ENCODE measurements around the gene KCNIP4.

Gene KCNIP4

DNA sequence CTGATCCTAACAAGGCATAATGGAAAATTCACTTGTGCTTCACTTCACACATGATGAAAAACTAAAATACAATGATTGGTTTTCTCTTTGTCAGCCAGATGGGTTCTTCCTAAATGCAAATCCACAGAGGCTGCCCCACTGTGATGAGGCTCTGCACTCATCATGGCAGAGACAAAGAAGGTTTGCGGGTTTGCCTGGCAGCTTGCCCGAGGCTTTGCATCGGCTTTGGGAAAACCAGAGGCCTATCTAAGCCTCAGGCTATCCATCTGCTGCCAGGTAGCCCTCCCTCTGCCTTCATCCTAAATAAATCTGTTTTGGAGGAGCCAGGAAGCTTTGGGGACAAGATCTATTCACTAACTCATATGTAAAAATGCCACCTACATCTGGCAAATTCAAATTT is 1004.1 kb downstream of the KCNIP4 start:
- Histone ChIP-seq H3K4me3 (ENCODE audit: insufficient read length, low read depth) (no peak overlapping the region), H3K36me3 (ENCODE audit: insufficient read depth, insufficient read length, low read length) (no peaks in the 10 kb centered on the region), H3K27me3 (ENCODE audit: insufficient read depth, insufficient read length) (no peaks in the 10 kb centered on the region), H3K4me1 (ENCODE audit: insufficient read depth, insufficient read length) (no peaks in the 10 kb centered on the region), H3K9me3 (ENCODE audit: insufficient read depth, low read length) (no peaks in the 10 kb centered on the region), H3K9ac (ENCODE audit: insufficient read length, low read depth) (no peak overlapping the region)
- no peak for DNase-seq (ENCODE audit: low read depth, low spot score)
- TF ChIP-seq YY1 (IDR thresholded peaks at IDR 0.05; ENCODE audit: insufficient read depth, insufficient read length): no peak
- TF ChIP-seq SUZ12 (IDR thresholded peaks at IDR 0.05; ENCODE audit: extremely low read depth, insufficient read depth, insufficient read length): no peak
- TF ChIP-seq ZNF274 (IDR thresholded peaks at IDR 0.05; ENCODE audit: low read depth, low read length): no peak

DNA sequence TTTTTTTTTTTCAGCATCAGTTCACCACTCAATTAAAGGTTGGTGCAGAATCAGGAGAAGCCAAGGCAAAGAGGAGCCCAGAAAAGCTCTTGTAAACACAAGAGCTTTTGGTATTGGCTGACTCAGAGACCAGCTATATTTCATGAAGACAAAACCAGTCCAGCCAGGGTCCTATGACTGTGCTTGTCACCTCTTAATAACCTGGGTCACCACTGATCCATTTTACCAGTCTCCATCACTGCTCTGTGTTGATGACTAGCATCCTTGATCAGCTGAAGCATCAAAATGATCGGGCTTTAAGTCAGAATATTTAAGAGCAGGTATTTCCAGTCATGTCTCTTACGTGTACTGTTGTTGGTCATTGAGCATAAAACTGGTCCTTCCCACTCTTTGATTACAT is 1010.4 kb downstream of the KCNIP4 start:
- H3K4me3 ChIP-seq (ENCODE audit: insufficient read length, low read depth): no peak overlapping the region
- H3K9me3 ChIP-seq (ENCODE audit: insufficient read depth, low read length): no peaks in the 10 kb centered on the region
- H3K9ac ChIP-seq (ENCODE audit: insufficient read length, low read depth): no peak overlapping the region
- no peaks in the 10 kb centered on the region for H3K36me3 ChIP-seq (ENCODE audit: insufficient read depth, insufficient read length, low read length)
- no peak for DNase-seq (ENCODE audit: low read depth, low spot score)
- TF ChIP-seq SUZ12 (IDR thresholded peaks at IDR 0.05; ENCODE audit: extremely low read depth, insufficient read depth, insufficient read length) (no peak), ZNF274 (IDR thresholded peaks at IDR 0.05; ENCODE audit: low read depth, low read length) (no peak), YY1 (IDR thresholded peaks at IDR 0.05; ENCODE audit: insufficient read depth, insufficient read length) (no peak)
- H3K4me1 ChIP-seq (ENCODE audit: insufficient read depth, insufficient read length): no peaks in the 10 kb centered on the region
- H3K27me3 ChIP-seq (ENCODE audit: insufficient read depth, insufficient read length): no peaks in the 10 kb centered on the region

DNA sequence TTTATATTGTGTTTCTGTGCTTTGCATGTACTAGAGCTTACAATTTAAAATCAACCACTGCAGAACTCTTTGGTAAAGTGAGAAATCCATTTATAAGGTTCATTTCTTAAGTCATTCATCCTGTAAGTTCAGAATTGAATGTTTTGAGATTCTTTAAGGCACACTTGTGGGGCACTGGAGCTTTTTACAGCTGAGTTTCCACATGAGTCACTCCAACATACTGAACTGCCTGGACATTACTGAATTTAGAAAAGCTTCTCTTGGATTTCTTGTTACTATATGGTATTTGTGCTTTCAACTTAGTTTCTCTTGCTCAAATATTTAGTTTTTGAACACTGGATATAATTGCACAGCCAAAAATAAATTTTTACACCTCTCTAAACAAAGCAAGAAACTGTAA is 1022.0 kb downstream of the KCNIP4 start:
- TF ChIP-seq ZNF274 (IDR thresholded peaks at IDR 0.05; ENCODE audit: low read depth, low read length) (no peak), SUZ12 (IDR thresholded peaks at IDR 0.05; ENCODE audit: extremely low read depth, insufficient read depth, insufficient read length) (no peak), YY1 (IDR thresholded peaks at IDR 0.05; ENCODE audit: insufficient read depth, insufficient read length) (no peak)
- Histone ChIP-seq H3K9me3 (ENCODE audit: insufficient read depth, low read length) (no peaks in the 10 kb centered on the region), H3K9ac (ENCODE audit: insufficient read length, low read depth) (no peak overlapping the region), H3K27me3 (ENCODE audit: insufficient read depth, insufficient read length) (no peaks in the 10 kb centered on the region), H3K4me3 (ENCODE audit: insufficient read length, low read depth) (no peak overlapping the region), H3K36me3 (ENCODE audit: insufficient read depth, insufficient read length, low read length) (no peaks in the 10 kb centered on the region), H3K4me1 (ENCODE audit: insufficient read depth, insufficient read length) (no peaks in the 10 kb centered on the region)
- no peak for DNase-seq (ENCODE audit: low read depth, low spot score)

DNA sequence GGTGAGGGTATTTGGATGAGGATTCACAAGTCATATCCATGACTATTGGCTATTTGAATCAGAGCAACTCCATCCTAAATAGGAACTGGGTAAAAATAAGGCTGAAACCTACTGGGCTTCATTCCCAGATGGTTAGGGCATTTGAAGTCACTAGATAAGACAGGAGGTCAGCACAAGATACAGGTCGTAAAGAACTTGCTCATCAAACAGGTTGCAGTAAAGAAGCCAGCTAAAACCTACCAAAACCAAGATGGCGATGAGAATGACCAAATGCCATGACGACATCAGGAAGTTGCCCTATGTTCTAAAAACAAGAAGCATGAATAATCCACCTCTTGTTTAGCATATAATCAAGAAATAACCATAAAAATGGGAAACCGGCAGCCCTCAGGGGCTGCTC is 1023.4 kb downstream of the KCNIP4 start:
- H3K27me3 ChIP-seq (ENCODE audit: insufficient read depth, insufficient read length): no peaks in the 10 kb centered on the region

DNA sequence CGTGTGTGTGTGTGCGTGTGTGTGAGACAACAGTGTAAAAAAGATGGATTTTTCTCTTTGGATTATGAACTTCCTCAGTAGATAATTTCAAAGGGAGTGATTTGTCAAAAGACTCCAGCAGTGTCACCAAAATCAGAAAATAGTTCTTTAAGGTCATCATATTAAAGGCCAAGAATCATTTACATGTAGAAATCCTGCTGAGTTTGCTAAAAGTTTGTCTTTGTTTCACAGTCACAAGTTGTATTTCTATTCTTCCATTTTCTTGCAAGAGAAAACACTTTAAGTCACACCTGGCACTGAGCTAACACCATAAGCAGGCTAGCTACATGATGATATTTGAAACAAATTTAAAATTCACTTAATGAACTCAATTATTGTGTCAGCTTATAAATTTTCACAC is 1025.6 kb downstream of the KCNIP4 start:
- no peaks in the 10 kb centered on the region for H3K9me3 ChIP-seq (ENCODE audit: insufficient read depth, low read length)
- no peaks in the 10 kb centered on the region for H3K27me3 ChIP-seq (ENCODE audit: insufficient read depth, insufficient read length)
- H3K9ac ChIP-seq (ENCODE audit: insufficient read length, low read depth): no peak overlapping the region
- H3K4me1 ChIP-seq (ENCODE audit: insufficient read depth, insufficient read length): no peaks in the 10 kb centered on the region
- no peaks in the 10 kb centered on the region for H3K36me3 ChIP-seq (ENCODE audit: insufficient read depth, insufficient read length, low read length)
- no peak overlapping the region for H3K4me3 ChIP-seq (ENCODE audit: insufficient read length, low read depth)
- TF ChIP-seq SUZ12 (IDR thresholded peaks at IDR 0.05; ENCODE audit: extremely low read depth, insufficient read depth, insufficient read length) (no peak), ZNF274 (IDR thresholded peaks at IDR 0.05; ENCODE audit: low read depth, low read length) (no peak), YY1 (IDR thresholded peaks at IDR 0.05; ENCODE audit: insufficient read depth, insufficient read length) (no peak)
- DNase-seq (ENCODE audit: low read depth, low spot score): no peak

More for the DNA sequence above, 1023.4 kb downstream of the KCNIP4 start:
- TF ChIP-seq YY1 (IDR thresholded peaks at IDR 0.05; ENCODE audit: insufficient read depth, insufficient read length) (no peak), SUZ12 (IDR thresholded peaks at IDR 0.05; ENCODE audit: extremely low read depth, insufficient read depth, insufficient read length) (no peak), ZNF274 (IDR thresholded peaks at IDR 0.05; ENCODE audit: low read depth, low read length) (no peak)
- Histone ChIP-seq H3K4me3 (ENCODE audit: insufficient read length, low read depth) (no peak overlapping the region), H3K9me3 (ENCODE audit: insufficient read depth, low read length) (no peaks in the 10 kb centered on the region), H3K9ac (ENCODE audit: insufficient read length, low read depth) (no peak overlapping the region), H3K4me1 (ENCODE audit: insufficient read depth, insufficient read length) (no peaks in the 10 kb centered on the region), H3K36me3 (ENCODE audit: insufficient read depth, insufficient read length, low read length) (no peaks in the 10 kb centered on the region)
- DNase-seq (ENCODE audit: low read depth, low spot score): no peak

DNA sequence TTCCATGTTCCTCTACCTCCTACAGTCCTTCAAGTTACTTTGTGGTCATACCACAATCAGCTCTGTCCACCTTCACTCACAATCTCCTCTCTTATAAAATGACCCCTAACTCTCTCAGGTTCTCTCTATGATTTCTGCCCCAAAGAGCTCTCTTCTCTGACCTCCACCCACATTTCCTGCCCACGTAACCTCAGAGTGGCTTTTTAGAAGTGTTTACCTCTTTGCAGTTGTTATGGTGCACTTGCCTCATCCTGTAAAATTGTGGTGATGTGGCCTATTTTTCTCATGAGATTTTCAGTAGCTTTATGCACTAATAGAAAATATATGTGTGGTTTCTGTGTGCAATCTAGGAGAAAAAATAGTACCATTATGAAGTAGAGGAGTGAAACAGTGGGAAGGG is 1032.5 kb downstream of the KCNIP4 start:
- Histone ChIP-seq H3K4me3 (ENCODE audit: insufficient read length, low read depth) (no peak overlapping the region), H3K36me3 (ENCODE audit: insufficient read depth, insufficient read length, low read length) (no peaks in the 10 kb centered on the region), H3K9ac (ENCODE audit: insufficient read length, low read depth) (no peak overlapping the region), H3K27me3 (ENCODE audit: insufficient read depth, insufficient read length) (no peaks in the 10 kb centered on the region), H3K4me1 (ENCODE audit: insufficient read depth, insufficient read length) (no peaks in the 10 kb centered on the region), H3K9me3 (ENCODE audit: insufficient read depth, low read length) (no peaks in the 10 kb centered on the region)
- DNase-seq (ENCODE audit: low read depth, low spot score): no peak
- TF ChIP-seq YY1 (IDR thresholded peaks at IDR 0.05; ENCODE audit: insufficient read depth, insufficient read length): no peak
- no peak for TF ChIP-seq SUZ12 (IDR thresholded peaks at IDR 0.05; ENCODE audit: extremely low read depth, insufficient read depth, insufficient read length)
- no peak for TF ChIP-seq ZNF274 (IDR thresholded peaks at IDR 0.05; ENCODE audit: low read depth, low read length)

DNA sequence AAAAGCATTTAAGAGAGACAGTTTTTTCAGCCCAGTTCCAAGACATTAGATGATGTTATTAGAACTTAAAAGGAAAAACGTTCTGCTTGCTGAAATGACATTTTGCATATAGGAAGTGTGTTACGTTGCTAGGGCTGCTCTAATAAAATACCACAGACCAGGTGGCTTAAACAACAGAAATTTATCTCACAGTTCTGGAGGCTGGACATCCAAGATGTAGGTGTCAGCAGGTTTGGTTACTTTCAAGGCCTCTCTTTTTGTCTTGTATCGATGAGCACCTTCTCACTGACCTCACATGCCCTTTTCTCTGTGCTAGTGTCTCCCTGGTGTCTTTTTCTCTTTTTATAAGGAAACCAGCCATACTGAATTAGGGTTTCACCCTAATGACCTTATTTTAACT is 1043.6 kb downstream of the KCNIP4 start:
- no peak overlapping the region for H3K4me3 ChIP-seq (ENCODE audit: insufficient read length, low read depth)
- TF ChIP-seq YY1 (IDR thresholded peaks at IDR 0.05; ENCODE audit: insufficient read depth, insufficient read length) (no peak), SUZ12 (IDR thresholded peaks at IDR 0.05; ENCODE audit: extremely low read depth, insufficient read depth, insufficient read length) (no peak), ZNF274 (IDR thresholded peaks at IDR 0.05; ENCODE audit: low read depth, low read length) (no peak)
- no peak overlapping the region for H3K9ac ChIP-seq (ENCODE audit: insufficient read length, low read depth)
- no peaks in the 10 kb centered on the region for H3K36me3 ChIP-seq (ENCODE audit: insufficient read depth, insufficient read length, low read length)
- no peak for DNase-seq (ENCODE audit: low read depth, low spot score)
- H3K4me1 ChIP-seq (ENCODE audit: insufficient read depth, insufficient read length): no peaks in the 10 kb centered on the region
- no peaks in the 10 kb centered on the region for H3K27me3 ChIP-seq (ENCODE audit: insufficient read depth, insufficient read length)
- no peaks in the 10 kb centered on the region for H3K9me3 ChIP-seq (ENCODE audit: insufficient read depth, low read length)

DNA sequence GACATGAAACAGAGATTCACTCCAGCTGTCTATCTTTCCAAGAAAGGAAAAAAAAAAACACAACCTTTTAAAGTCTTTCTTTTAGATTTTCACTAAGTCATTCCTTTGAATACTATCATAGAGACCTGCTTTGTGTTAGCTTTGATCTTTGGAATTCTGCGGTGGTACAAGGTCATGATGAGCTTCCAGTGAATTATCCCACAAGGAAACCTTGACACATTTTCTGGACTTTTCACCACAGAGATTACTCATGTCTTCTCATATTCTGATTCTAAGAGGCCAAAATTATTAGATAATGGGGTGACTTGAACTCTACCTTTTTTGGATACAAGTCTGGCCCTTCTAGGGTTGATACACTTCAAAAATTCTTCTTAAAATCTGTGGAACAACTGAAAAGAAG is 1046.7 kb downstream of the KCNIP4 start:
- Histone ChIP-seq H3K9me3 (ENCODE audit: insufficient read depth, low read length) (no peaks in the 10 kb centered on the region), H3K4me1 (ENCODE audit: insufficient read depth, insufficient read length) (no peaks in the 10 kb centered on the region), H3K27me3 (ENCODE audit: insufficient read depth, insufficient read length) (no peaks in the 10 kb centered on the region), H3K4me3 (ENCODE audit: insufficient read length, low read depth) (no peak overlapping the region), H3K36me3 (ENCODE audit: insufficient read depth, insufficient read length, low read length) (no peaks in the 10 kb centered on the region), H3K9ac (ENCODE audit: insufficient read length, low read depth) (no peak overlapping the region)
- TF ChIP-seq SUZ12 (IDR thresholded peaks at IDR 0.05; ENCODE audit: extremely low read depth, insufficient read depth, insufficient read length): no peak
- no peak for TF ChIP-seq ZNF274 (IDR thresholded peaks at IDR 0.05; ENCODE audit: low read depth, low read length)
- no peak for TF ChIP-seq YY1 (IDR thresholded peaks at IDR 0.05; ENCODE audit: insufficient read depth, insufficient read length)
- DNase-seq (ENCODE audit: low read depth, low spot score): no peak
